Motor neuron (in vitro differentiated cells): ENCODE results near the gene CCBE1. TPM values are rescaled to one million over a fixed set of nuclear protein-coding genes. Genes with fewer than 3 reads are reported as not detected.
"Not testable (repeated sequence)": the region's sequence is repeated elsewhere in the genome, so short reads cannot be mapped to it uniquely, and the experiment has no call there.

ENCODE experiments used
- ATAC-seq, 8 experiments: fragments of 200-7000 bp; cut with Tn5 transposase; replicated peaks in 6 of 8; 2 replicates each; pipeline ENCODE4 v1.8.0; 2021; ENCODE audit warnings: mild to moderate bottlenecking in 8 of 8, moderate library complexity in 8 of 8
- H3K27ac ChIP-seq, 2 donors: fragments of 250-450 bp; sonication (Bioruptor Pico); 2 replicates each; pipeline ENCODE4 v1.9.0; 2021; ENCODE audit warnings: antibody characterized with exemption in 2 of 2, mild to moderate bottlenecking in 2 of 2, moderate library complexity in 1 of 2
- H3K4me1 ChIP-seq, 2 donors: fragments of 250-450 bp; sonication (Bioruptor Pico); replicated peaks in 1 of 2; 2 replicates each; pipeline ENCODE4 v1.6.1; 2021; ENCODE audit warnings: antibody characterized with exemption in 2 of 2, mild to moderate bottlenecking in 2 of 2, moderate library complexity in 1 of 2
- H3K4me3 ChIP-seq, 5 donors: fragments of 250-450 bp; sonication (Bioruptor Pico); 2 replicates each; pipeline ENCODE4 v1.9.0; 2021; ENCODE audit warnings: antibody characterized with exemption in 5 of 5, mild to moderate bottlenecking in 5 of 5, moderate library complexity in 4 of 5
- WGBS, 10 experiments: fragments of 450-650 bp; shearing (Covaris generic); methylation state at CpG; one replicate each; pipeline ENCODE4 v1.0.0; 2022; 5-methylcytosine and 5-hydroxymethylcytosine counted together
- in situ Hi-C, 9 experiments: fragments of 400-800 bp; cut with MboI; loops; one replicate each; pipeline ENCODE4 v1.15.0; 2021; ENCODE audit warnings: low sequenced_read_pairs in 9 of 9, low pct_unique_long_range_greater_than_20kb in 2 of 9; ENCODE audit not compliant: unreplicated experiment in 9 of 9
- total RNA-seq, 8 experiments: library from RNA; unstranded; fragments of 300-600 nt; gene quantifications; 2 replicates each; pipeline versions ENCODE4 v1.2.3 to v1.2.4, GENCODE V29; 2022

Gene CCBE1
- total RNA-seq, 8 experiments from 2014 or later: 0.04 to 5.5 (median 1.1) TPM

GRCh38 chr18:59725142-59725541 lies 27.9 kb upstream of the CCBE1 start:
- no peaks in the 10 kb centered on the region for H3K4me1 ChIP-seq
- in situ Hi-C loops: no loop called here
- no peak overlapping the region for H3K4me3 ChIP-seq
- H3K27ac ChIP-seq: no peak overlapping the region
- no peak for ATAC-seq

GRCh38 chr18:59724103-59724502 lies 26.9 kb upstream of the CCBE1 start:
- Histone ChIP-seq H3K27ac (no peak overlapping the region), H3K4me3 (no peak overlapping the region), H3K4me1 (no peaks in the 10 kb centered on the region)
- WGBS, 10 experiments: 0 to 100% (median 78%) methylated on average over 1 to 2 of the region's 2 CpGs
- ATAC-seq: peak in 1 of 8 experiments; percentile 31
- in situ Hi-C loops: no loop called here

- in situ Hi-C loops: no loop called here
- no peak overlapping the region for H3K4me3 ChIP-seq
- no peak for ATAC-seq
- no peak overlapping the region for H3K27ac ChIP-seq
- peaks cover 0 to 7% of the 10 kb centered on the region in 2 donors for H3K4me1 ChIP-seq
- 33 to 100% (median 100%) methylated on average over 1 to 2 of the region's 2 CpGs; no CpG with 5 or more reads in 3 of the 10 experiments for WGBS, 10 experiments
Observed at GRCh38 chr18:59721931-59722330, 24.7 kb upstream of the CCBE1 start.

GRCh38 chr18:59721211-59721610 lies 24.0 kb upstream of the CCBE1 start:
- WGBS, 10 experiments: 14 to 100% (median 93%) methylated on average over 1 to 2 of the region's 2 CpGs; no CpG with 5 or more reads in 2 of the 10 experiments
- in situ Hi-C loops: no loop called here
- Histone ChIP-seq H3K4me3 (no peak overlapping the region), H3K4me1 (peaks cover 0 to 7% of the 10 kb centered on the region in 2 donors), H3K27ac (no peak overlapping the region)
- ATAC-seq: peak in 1 of 8 experiments; percentile 32

- peak in 3 of 8 experiments; percentile 6 to 21 (median 16) for ATAC-seq
- Histone ChIP-seq H3K27ac (no peak overlapping the region), H3K4me3 (no peak overlapping the region), H3K4me1 (peaks cover 2 to 17% of the 10 kb centered on the region in 2 donors)
- in situ Hi-C loops: no loop called here
- 0 to 100% (median 65%) methylated on average over 1 to 3 of the region's 3 CpGs; no CpG with 5 or more reads in 2 of the 10 experiments for WGBS, 10 experiments
Observed at GRCh38 chr18:59719544-59720181, 22.4 kb upstream of the CCBE1 start.

GRCh38 chr18:59718464-59719157 lies 21.4 kb upstream of the CCBE1 start:
- Histone ChIP-seq H3K27ac (no peak overlapping the region), H3K4me3 (no peak overlapping the region), H3K4me1 (peaks cover 13 to 22% of the 10 kb centered on the region in 2 donors)
- peak in 2 of 8 experiments; percentile 5 to 6 for ATAC-seq
- in situ Hi-C loops: no loop called here
- 9 to 93% (median 53%) methylated on average over 3 to 5 of the region's 7 CpGs; no CpG with 5 or more reads in 2 of the 10 experiments for WGBS, 10 experiments

GRCh38 chr18:59718108-59718463 lies 20.9 kb upstream of the CCBE1 start:
- H3K4me3 ChIP-seq: no peak overlapping the region
- in situ Hi-C loops: no loop called here
- ATAC-seq: peak in 3 of 8 experiments; percentile 67 to 96 (median 94)
- H3K4me1 ChIP-seq: peaks cover 14 to 22% of the 10 kb centered on the region in 2 donors
- H3K27ac ChIP-seq: no peak overlapping the region
- 0 to 86% (median 59%) methylated on average over 1 to 3 of the region's 3 CpGs; no CpG with 5 or more reads in 3 of the 10 experiments for WGBS, 10 experiments

GRCh38 chr18:59717291-59717690 lies 20.1 kb upstream of the CCBE1 start:
- no peak overlapping the region for H3K27ac ChIP-seq
- H3K4me3 ChIP-seq: no peak overlapping the region
- WGBS, 10 experiments: 43 to 100% (median 69%) methylated on average over 1 to 2 of the region's 2 CpGs; no CpG with 5 or more reads in 2 of the 10 experiments
- no peak for ATAC-seq
- in situ Hi-C loops: no loop called here
- peaks cover 14 to 22% of the 10 kb centered on the region in 2 donors for H3K4me1 ChIP-seq

GRCh38 chr18:59715966-59716369 lies 18.7 kb upstream of the CCBE1 start:
- H3K4me3 ChIP-seq: no peak overlapping the region
- peaks cover 14 to 22% of the 10 kb centered on the region in 2 donors for H3K4me1 ChIP-seq
- WGBS, 10 experiments: 23 to 60% (median 43%) methylated on average over 1 to 2 of the region's 2 CpGs; no CpG with 5 or more reads in 3 of the 10 experiments
- in situ Hi-C loops: no loop called here
- ATAC-seq: no peak
- H3K27ac ChIP-seq: no peak overlapping the region

GRCh38 chr18:59715445-59715844 lies 18.2 kb upstream of the CCBE1 start:
- in situ Hi-C loops: no loop called here
- WGBS, 10 experiments: 60 to 100% (median 89%) methylated on average over 1 to 7 of the region's 7 CpGs

GRCh38 chr18:59714096-59714495 lies 16.9 kb upstream of the CCBE1 start:
- H3K4me1 ChIP-seq: peaks cover 14 to 22% of the 10 kb centered on the region in 2 donors
- H3K4me3 ChIP-seq, ATAC-seq, in situ Hi-C loops: not testable (repeated sequence)
- 92% methylated on average over 7 of the region's 28 CpGs; no CpG with 5 or more reads in 9 of the 10 experiments for WGBS, 10 experiments
- peak overlapping the region in 1 of 2 donors; percentile 14 for H3K27ac ChIP-seq

More at GRCh38 chr18:59715445-59715844, 18.2 kb upstream of the CCBE1 start:
- Histone ChIP-seq H3K27ac (no peak overlapping the region), H3K4me3 (no peak overlapping the region), H3K4me1 (peaks cover 14 to 22% of the 10 kb centered on the region in 2 donors)
- no peak for ATAC-seq

GRCh38 chr18:59712311-59712710 lies 15.1 kb upstream of the CCBE1 start:
- in situ Hi-C loops: no loop called here
- WGBS, 10 experiments: 71 to 100% (median 87%) methylated on average over 2 to 6 of the region's 6 CpGs; no CpG with 5 or more reads in 3 of the 10 experiments
- Histone ChIP-seq H3K4me1 (peaks cover 14% of the 10 kb centered on the region in 2 donors), H3K27ac (no peak overlapping the region), H3K4me3 (no peak overlapping the region)
- no peak for ATAC-seq

GRCh38 chr18:59708988-59709387 lies 11.8 kb upstream of the CCBE1 start:
- ATAC-seq: no peak
- Histone ChIP-seq H3K4me1 (peaks cover 0 to 4% of the 10 kb centered on the region in 2 donors), H3K4me3 (no peak overlapping the region), H3K27ac (no peak overlapping the region)
- 50 to 100% (median 88%) methylated on average over 1 to 4 of the region's 8 CpGs; no CpG with 5 or more reads in 2 of the 10 experiments for WGBS, 10 experiments
- in situ Hi-C loops: no loop called here
